PC-9 (cell line): ENCODE results near the gene TCF12.

Source experiments
- CTCF ChIP-seq: fragments of 200-600 bp; sonication (generic); conservative IDR thresholded peaks from 2 replicates; pipeline ENCODE4 v1.6.1; 2017; ENCODE audit warnings: mixed run types, antibody characterized with exemption, mild to moderate bottlenecking, moderate library complexity
- EZH2 ChIP-seq: fragments of 200-600 bp; sonication (generic); IDR thresholded peaks from 2 replicates; pipeline ENCODE4 v1.8.0; 2017; ENCODE audit warnings: antibody characterized with exemption, low read depth

GRCh38 chr15:57034613-57035012 is 116.2 kb downstream of the TCF12 start:
- no peak for TF ChIP-seq EZH2
- no peak for TF ChIP-seq CTCF
